ELF-1 (cell line): Measurements from ENCODE around the gene FAM43A.
A peak's percentile ranks its signal among the peaks of the same experiment; 100 is the strongest.

ENCODE experiments used
- DNase-seq: peaks from one replicate; pipeline ENCODE4 v3.0.0-alpha.2; 2016; ENCODE audit warnings: low read depth, low spot score

The FAM43A gene

DNA sequence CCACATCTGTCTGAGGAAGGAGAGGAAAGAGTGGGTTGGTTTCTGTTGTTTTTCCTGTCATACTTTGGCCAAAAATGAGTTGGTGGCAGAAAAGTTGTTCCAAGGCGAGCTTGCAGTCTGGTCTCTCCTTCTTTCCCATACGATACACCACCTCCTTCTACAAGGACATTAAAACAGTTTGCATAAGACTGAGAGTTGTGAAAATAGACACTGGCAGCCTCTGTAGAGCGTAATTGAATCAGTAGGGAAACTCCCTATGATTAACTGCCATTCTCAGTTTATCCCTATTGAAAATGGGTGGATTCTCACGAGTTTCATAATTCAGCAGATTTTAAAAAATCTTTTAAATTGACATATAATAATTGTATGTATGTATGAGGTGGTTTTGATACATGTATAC is 10.0 kb upstream of the FAM43A start:
- no peak for DNase-seq

DNA sequence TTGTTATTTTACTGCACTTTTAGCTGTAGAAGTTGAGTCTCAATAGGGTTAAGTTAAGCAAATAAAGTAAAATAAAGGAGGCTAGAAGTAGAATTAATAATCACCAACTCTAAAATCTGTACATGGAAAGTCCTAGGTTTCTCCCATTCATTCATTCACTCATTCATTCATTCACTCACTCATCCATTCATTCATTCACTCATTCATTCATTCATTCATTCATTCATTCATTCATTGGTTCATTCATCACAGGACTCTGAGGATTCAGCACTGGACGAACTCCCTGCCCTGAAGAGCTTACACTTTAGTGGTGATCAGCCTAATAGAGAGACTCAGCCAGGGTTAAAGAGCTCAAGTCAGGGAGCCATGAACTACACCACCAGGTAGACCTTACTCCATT is 9.2 kb upstream of the FAM43A start:
- DNase-seq, result no peak

DNA sequence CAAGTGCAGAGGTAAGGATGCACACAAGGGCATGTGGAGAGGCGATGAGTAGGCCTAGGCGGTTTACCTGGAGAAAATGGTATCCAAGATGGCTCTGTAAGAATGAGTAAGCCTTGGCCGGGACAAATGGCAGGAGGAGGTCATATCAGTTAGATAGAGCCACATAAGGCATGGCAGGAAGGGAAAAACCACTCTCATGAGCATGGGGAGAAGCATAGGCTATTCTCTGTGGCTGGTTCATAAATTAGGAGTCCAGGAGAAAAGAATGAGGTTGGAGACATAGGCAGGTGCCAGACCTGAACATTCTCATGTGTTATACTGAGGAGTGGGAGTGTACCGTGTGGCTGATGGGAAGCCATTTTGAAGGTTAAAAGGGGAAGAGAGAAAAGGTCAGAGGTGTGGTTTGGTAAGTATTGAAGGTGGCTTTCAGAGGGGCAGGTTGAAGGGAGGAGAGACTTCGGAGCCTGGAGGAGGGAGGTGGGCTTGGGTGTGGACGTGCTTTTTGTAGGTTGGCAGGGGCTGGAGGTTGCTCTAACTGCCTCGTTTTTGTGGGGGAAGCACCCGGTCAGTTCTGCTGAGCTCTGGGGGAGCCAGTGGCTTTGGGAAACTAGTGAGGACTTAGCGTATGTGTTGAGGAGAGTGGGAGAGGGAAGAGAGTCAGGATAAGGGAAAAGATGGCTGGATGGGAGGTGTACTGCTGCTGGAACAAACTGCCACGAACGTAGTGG is 4.6 kb upstream of the FAM43A start:
- DNase-seq, result no peak

DNA sequence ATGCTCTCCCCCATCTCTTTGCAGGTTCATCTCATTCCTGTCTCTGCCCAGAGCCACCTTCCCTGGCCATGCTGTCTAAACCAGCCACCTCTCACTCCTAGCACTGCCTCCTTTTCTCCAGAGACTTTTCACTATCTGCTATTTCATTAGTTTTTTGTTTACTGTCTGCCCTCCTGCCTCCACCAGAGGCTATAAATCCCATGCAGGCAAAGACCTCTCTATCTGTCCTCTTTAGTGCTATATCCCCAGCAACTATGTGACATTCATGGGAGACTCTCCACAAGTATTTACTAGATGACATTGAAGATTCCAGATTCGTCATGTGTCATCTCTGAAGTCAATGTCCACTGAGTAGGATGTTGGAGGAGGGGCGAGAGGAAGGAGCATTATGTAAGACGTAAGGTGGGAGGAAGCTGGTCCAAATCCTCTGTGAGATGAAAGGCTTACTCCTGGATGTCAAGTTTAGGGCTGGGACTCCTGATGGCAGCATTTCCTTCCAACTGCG is 3.4 kb upstream of the FAM43A start:
- DNase-seq, result no peak

DNA sequence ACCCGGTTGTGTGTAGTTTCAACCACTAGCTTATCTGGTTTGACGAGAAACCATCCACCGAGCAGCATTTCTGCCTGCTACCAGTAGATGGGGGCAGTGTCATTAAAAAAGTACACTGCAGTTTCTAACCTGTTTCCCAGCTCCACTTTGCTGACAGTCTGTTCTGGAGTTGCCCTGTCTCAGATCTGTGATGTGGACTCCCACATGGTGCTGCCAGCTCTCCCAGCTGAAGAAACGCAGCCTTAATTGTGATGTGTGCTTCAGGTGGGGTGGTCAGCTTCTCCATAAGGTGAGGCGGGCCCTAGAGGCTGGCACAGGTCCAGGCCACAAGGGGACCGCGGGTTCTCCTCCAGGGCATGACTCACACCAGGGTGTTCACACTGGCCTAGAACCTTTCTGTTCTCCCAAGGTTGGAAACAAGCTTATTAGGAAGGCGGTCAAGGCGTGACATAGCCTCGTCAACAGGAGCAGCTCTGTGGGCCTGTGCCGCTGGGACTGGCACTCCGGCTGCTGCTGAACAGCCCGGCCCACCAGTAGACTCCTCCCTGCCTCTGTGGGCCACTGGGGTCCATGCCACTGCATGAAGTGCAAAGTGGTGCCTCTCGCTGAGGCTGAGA is 2.9 kb upstream of the FAM43A start:
- DNase-seq, result peak; percentile 89

DNA sequence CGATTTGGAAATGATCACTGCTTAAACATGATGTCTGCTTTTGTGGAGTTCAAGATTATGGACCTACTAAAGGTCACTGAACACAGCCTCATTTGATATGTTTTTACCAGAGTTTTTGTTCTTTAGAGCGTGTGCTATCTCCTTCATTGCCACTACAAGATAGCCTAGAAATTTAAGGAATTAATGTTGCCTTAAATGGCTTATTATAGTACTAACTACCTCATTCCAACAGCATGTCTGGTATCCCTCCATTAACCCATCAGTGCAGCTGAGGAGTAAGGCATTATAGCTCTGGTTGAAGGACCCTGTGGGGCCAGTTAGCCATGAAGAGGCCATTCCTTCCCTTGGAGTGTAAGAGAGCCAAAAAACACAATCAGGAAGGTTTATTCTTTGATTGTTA is 2.3 kb upstream of the FAM43A start:
- no peak for DNase-seq

DNA sequence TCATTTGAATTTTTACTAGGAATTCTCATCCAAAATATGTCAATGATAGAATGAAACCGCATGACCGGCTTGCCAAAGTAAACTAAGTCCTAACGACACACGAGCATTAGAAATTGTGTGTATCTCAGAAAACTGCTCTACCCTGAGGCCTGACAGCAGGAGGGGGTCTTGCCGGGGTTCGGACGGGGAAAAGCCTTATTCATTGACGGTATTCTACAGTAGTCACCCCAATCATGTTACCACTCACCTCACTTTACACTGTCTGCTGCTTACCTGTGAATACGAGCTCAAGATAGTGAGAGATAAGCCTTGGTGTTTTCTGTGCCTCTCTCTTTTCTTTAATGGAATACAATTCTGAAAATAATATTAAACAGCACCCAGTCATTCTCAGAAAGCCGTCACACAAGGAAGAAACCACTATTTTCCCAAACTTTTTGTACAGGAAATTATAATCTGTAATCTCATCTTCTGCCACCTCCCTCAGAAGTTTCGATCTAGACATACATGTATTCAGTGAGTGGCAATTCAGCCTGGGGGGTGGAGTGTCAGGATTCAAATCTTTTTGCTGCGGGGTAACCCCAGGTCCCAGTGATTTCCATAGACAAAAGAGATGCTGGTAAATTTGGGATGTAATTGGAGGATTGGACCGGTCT is 492 bp upstream of the FAM43A start:
- DNase-seq, result no peak

DNA sequence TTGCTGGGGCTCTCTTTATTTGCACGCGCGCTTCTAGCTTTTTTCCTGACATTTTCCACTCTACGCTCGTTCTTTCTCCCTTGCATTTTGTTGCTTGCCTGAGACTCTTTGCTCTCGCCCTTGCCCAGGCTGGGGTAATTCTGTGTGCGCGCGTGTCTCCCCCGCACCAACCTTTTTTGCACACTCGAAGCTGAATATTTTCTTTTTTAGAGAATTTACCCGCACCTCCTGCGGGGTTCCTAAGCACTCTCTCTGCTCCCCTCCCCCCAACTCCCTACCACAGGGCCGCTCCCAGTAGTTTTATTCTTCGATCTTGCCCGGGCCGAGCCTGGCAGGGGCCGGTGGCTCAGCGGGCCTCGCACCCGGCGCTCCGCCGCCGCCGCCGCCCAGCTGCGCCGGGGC is 732 bp downstream of the FAM43A start:
- no peak for DNase-seq

DNA sequence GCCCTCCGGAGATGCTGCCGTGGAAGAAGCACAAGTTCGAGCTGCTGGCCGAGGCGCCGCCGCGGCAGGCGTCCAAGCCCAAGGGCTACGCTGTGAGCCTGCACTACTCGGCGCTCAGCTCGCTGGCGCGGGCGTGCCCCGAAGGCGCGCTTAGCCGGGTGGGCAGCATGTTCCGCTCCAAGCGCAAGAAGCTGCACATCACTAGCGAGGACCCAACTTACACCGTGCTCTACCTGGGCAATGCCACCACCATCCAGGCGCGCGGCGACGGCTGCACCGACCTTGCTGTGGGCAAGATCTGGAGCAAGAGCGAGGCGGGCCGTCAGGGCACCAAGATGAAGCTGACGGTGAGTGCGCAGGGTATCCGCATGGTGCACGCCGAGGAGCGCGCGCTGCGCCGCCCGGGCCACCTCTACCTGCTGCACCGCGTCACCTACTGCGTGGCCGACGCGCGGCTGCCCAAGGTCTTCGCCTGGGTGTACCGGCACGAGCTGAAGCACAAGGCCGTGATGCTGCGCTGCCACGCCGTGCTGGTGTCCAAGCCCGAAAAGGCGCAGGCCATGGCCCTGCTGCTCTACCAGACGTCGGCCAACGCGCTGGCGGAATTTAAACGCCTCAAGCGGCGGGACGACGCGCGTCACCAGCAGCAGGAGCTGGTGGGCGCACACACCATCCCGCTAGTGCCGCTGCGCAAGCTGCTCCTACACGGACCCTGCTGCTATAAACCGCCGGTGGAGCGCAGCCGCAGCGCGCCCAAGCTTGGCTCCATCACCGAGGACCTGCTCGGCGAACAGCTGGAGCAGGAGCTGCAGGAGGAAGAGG is 1.3 kb downstream of the FAM43A start:
- DNase-seq, result peak; percentile 89

DNA sequence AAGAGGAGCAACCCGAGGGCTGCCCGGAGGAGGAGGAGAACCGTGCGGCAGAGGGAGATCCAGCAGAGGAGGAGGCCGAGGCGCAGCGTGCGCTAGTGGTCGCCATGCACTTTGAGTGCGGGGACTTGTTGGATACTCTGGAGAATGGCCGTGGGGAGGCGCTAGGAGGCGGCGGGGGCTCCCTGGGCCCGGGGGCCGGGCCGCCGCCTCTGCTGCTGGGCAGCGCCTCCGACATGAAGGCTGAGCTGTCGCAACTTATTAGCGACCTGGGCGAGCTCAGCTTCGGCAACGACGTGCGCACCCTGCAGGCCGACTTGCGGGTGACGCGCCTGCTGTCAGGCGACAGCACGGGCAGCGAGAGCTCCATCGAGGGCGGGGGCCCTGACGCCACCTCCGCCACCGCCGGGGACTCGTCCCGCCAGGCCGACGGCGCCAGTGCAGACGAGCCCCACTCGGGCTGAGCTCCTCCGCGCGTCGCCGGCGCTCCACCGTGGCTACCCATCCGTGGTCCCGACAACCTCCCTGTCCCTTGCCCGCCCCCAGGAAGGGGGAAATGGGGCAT is 2.0 kb downstream of the FAM43A start:
- peak; percentile 94 for DNase-seq

DNA sequence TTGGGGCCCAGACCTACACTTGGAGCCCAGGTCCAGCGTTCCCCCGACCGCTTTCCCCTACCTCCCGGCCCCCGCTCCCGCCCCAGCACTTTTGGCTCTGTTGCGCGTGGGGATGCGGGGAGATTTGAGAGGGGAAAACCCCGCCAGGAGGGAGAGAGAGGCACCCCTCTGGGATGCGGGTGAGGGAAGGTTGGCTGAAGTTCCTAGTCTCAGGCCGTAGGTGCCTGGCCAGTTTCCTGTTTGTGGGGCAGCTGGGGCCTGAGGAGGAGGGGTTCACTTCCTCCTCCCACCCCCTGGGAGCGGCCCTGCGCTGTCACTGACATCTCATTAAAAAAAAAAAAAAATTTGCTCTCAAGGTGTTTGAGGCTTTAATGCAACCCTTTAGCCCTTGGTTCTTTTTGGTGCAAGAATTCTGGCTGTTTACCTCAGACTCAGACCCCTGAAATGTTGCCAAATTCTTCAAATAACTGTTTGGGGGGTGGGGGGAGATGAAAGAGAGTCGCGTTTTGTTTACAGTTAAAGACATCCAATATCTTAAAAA is 2.6 kb downstream of the FAM43A start:
- DNase-seq, result peak; percentile 53

DNA sequence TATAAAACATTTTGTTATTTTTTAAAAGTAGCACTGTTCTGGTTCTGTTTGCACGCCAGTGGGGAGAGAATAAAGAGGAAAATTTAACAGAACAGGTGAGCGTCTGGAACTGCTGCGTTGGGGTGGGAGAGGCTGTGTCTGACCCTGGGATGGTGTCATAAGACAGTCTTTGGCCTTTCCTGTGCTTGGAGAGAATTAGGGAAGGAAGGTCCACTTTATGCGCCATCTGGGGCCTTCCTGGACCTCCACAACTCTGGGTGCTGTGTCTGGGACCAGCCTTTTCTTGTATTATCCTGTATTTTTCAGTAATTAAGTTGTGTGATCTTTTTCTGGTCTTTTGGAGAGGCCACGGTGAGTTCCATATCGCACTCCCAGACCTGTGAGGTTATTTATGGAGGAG is 3.3 kb downstream of the FAM43A start:
- DNase-seq, result peak; percentile 25

DNA sequence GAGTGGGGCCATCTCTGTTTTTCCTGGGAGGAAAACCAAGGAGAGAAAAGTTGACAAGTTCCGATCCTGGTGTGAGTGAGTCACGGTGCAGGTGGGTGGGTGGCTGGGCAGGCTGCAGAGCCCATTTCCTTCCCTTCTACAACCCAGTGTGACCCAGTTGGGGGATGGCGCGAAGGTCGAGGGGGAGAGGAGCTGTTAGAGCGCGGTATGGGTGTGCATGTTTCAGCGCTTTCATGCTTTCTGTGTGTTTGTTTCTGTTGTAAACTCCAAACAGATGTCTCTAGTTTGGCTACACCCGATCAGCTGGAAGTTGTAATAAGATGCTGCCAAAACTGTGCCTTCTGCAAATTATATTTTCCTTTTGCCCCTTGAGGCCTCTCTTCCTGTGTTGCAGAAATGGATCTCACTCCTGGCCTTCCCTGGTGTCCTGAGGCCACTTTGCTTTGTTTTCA is 3.8 kb downstream of the FAM43A start:
- peak; percentile 39 for DNase-seq

DNA sequence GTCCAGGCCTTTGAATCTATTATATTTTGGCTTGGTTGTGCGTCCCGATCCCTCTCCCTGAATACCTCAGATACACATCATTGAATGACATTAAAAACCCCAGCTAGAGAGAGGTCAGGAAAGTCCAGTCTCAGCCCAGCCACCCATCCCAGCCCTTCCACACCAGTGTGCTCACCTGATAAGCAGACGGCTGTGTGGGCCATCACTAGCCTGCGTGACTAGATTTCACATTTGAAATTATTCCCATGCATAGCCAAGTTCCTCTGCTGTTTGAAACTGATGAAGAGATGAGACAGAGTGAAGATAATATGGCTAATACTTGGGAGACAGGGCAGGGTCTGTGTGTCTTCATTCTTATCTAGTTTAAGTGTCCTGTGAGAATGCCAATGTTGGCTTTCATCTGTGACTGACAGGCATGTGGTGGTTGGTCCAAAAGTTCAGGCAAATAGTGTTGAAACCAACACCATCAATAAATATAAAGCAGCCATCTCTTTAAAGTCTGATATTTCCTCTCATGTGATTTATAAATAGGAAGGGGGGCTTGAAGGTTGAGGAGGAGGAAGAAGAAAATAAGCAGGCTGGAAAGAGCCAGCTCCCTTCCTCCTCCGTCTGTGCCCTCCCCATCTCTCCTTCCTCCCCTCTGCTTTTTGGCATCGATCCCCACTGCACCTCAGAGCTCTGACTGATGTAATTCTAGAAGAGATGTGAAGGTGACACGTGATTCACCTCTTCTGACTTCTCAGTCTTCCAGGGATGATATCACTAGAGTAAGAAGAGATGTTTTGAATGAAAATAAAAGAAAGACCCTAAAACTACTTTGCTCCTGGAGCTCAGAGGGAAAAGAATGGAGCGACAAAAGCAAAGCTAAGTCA is 5.1 kb downstream of the FAM43A start:
- DNase-seq, result no peak

DNA sequence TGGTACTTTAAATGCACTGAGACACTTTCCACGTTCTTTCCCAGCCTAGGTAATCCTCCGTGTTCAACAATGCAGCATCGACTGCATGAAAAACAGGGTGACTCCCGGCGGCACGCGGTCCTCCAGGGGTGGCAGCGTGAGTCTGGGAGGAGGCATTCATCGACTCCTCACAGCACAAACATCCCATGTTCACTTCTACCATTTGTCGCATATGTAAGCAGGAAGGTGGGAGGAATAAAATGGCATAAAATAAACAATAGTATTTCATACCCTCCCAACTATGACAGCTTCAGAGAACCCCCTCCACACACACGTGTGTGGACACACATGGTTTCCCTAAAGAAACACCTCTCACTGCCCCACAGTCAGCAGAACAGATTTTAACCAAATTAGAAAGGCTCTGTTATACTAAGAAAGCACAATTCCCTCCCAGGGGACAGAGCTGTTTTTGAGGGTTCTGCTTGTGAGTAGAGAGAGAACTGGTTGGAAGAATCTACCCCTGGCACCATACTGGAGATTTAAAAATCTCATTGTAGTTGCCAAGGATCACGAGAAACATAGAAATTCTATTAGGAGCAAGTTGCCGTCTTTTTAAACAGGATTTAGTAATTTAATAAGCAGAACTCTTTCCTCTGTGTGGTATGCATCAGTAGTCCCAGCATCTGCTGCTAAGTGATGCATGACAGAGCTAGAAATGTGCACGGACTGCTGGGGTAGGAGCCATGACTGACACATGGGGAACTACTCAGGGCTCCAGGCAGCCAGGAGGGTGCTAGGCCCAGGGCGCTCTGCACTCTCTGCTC is 6.0 kb downstream of the FAM43A start:
- no peak for DNase-seq

DNA sequence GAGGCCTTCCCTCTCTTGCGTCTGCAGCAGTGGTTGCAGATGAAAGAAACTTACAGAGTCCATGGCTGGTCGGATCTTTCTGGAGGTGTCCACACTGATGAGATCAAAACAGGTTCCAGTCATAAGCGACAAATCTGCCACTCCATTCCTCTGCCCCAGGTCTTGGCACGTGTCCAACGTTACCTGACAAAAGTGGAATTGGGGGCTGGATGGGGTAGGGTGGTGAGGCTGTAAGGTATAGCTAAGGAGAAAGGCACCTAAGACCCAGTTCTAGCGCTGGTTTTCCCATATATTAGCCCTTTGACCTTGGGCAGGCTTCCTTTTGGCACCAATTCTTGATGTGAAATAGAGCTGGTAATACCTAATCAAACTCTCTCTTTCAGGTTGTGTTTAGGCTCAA is 11.0 kb downstream of the FAM43A start:
- DNase-seq, result no peak

DNA sequence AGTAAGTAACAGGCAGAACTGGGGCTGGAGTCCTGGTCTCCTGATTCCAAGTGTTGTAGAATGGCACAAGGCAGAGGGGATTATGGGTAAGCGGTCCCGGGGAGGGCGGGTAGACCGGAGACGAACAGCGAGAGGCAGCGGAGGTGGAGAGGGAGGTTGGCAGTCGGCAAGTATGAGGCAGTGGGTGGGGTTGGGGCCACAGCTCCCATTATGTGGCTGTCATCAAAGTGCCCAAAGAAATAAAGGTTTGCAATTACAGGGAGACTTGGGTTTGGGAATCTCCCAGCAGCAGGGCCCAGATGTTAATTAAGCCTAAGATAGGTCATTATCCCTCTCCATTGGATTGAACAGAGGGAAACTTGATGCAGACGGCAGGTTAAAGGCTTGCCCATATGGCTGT is 16.9 kb downstream of the FAM43A start:
- DNase-seq, result no peak

DNA sequence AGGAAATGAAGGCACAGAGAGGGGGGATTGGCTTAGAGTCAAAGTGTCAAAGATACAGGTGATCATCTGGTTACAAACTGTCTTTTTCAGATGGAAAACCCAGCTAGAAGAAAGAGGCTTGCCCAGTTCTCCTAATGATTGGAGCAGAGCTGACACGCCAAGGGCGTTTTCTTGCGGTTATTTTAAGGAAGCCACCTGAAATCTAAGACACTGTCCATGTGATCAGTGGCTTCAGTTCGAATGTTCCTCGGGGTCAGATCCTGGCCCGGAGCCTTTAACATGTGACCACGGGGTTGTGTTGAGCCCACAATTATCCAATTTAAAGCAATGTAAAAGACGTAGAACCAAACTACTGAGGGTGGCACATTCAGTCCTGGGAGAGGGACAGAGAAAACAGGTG is 19.5 kb downstream of the FAM43A start:
- no peak for DNase-seq

DNA sequence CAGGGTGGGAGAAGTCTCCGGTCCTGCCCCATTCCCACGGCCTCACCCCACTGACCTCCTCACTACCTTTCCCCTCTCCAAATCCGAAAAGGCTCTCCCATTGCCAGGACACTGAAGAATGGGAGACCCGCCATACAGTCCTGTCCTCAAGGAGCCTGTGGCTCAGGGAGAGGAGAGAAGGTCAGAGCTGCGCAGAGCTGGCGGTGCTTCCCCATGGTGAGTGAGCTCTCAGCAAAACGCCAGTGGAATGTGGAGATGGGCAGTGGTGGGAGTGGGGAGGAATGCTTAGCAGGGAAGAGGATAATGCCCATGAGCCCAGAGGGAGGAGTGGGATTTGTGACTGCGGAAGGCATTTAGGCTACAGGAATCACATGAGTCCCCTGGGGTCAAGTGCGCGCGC is 20.1 kb downstream of the FAM43A start:
- peak; percentile 20 for DNase-seq

DNA sequence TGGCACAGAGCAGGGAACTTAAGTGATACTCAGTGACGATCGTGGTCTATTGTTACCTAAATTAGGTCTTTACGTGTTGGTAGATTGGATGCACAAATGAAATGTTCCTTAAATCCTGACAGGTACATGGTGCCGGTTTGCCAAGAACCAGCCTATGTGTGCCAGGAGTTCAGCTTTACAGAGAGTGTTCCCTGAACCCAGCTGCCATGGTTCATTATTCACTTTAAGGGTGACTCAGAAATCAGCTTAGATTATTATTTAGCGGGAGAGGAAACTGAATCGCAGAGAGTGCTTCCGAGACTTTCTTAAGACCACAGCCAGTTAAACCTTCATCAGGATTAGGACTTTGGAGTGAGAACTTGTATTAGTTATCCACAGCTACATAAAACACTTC is 21.5 kb downstream of the FAM43A start:
- no peak for DNase-seq
